SU-DHL-6 (cell line): ENCODE results near the gene GET4.

Source experiments
- H2AFZ ChIP-seq: fragments of 200-600 bp; sonication (generic); 2 replicates; pipeline ENCODE4 v1.6.1; 2014; ENCODE audit warnings: low read depth, mild to moderate bottlenecking, moderate library complexity, mixed read lengths, antibody characterized with exemption, low read length; ENCODE audit not compliant: severe bottlenecking
- H3F3A ChIP-seq: fragments of 200-600 bp; shearing (Covaris generic); 2 replicates; pipeline ENCODE4 v1.6.0; 2016; ENCODE audit warnings: antibody characterized with exemption, mild to moderate bottlenecking; ENCODE audit not compliant: insufficient read depth
- H3K27ac ChIP-seq: fragments of 200-600 bp; sonication (generic); 2 replicates; pipeline ENCODE4 v1.5.1; 2016; ENCODE audit warnings: low read depth, mild to moderate bottlenecking, low read length, moderate library complexity, mixed read lengths
- H3K27me3 ChIP-seq: fragments of 200-600 bp; sonication (generic), shearing (Covaris generic); 2 replicates; pipeline ENCODE4 v1.6.0; 2014; ENCODE audit warnings: mild to moderate bottlenecking, low read length
- H3K36me3 ChIP-seq: fragments of 200-600 bp; sonication (generic); 2 replicates; pipeline ENCODE4 v1.6.1; 2014; ENCODE audit warnings: mild to moderate bottlenecking, low read length, mixed read lengths
- H3K4me2 ChIP-seq: fragments of 300-600, 200-600 bp; shearing (Covaris generic), sonication (generic); 2 replicates; pipeline ENCODE4 v1.6.0; 2014; ENCODE audit warnings: low read length, low read depth, mild to moderate bottlenecking; ENCODE audit not compliant: poor library complexity, severe bottlenecking
- H3K4me3 ChIP-seq: fragments of 200-600 bp; sonication (generic); 2 replicates; pipeline ENCODE4 v1.5.1; 2014; ENCODE audit warnings: antibody characterized with exemption, low read length, mild to moderate bottlenecking, mixed read lengths; ENCODE audit not compliant: insufficient read depth, poor library complexity, severe bottlenecking
- H3K79me2 ChIP-seq: fragments of 200-600 bp; sonication (generic); 2 replicates; pipeline ENCODE4 v1.6.1; 2014; ENCODE audit warnings: mild to moderate bottlenecking, low read length, moderate library complexity; ENCODE audit not compliant: insufficient read depth
- H3K9ac ChIP-seq: fragments of 200-600 bp; sonication (generic); 2 replicates; pipeline ENCODE4 v1.7.0; 2014; ENCODE audit warnings: mild to moderate bottlenecking, low read length
- H3K9me2 ChIP-seq: fragments of 200-600 bp; sonication (generic); replicated peaks from 2 replicates; pipeline ENCODE4 v1.6.1; 2014; ENCODE audit warnings: low read length; ENCODE audit not compliant: insufficient read depth
- H3K9me3 ChIP-seq: fragments of 200-600 bp; sonication (generic); 2 replicates; pipeline ENCODE4 v1.6.1; 2014; ENCODE audit warnings: low read length, mixed read lengths; ENCODE audit not compliant: insufficient read depth
- H4K20me1 ChIP-seq: fragments of 200-600 bp; sonication (generic); 2 replicates; pipeline ENCODE4 v1.6.1; 2014; ENCODE audit warnings: low read depth, mild to moderate bottlenecking, antibody characterized with exemption, low read length, moderate library complexity, mixed read lengths
- EZH2phosphoT487 ChIP-seq: fragments of 200-600 bp; sonication (generic), shearing (Covaris generic); conservative IDR thresholded peaks from 2 replicates; pipeline ENCODE4 v1.6.1; 2018; ENCODE audit warnings: mild to moderate bottlenecking, antibody characterized with exemption, low read length, moderate library complexity, mixed read lengths
- TF ChIP-seq, protein P1 (sequence below): fragments of 200-600 bp; sonication (generic); IDR thresholded peaks from one replicate; pipeline ENCODE4 v1.5.1; 2017; ENCODE audit warnings: antibody characterized with exemption, mild to moderate bottlenecking, low read length, moderate library complexity; ENCODE audit not compliant: insufficient read depth, poor library complexity, severe bottlenecking

Gene GET4

DNA sequence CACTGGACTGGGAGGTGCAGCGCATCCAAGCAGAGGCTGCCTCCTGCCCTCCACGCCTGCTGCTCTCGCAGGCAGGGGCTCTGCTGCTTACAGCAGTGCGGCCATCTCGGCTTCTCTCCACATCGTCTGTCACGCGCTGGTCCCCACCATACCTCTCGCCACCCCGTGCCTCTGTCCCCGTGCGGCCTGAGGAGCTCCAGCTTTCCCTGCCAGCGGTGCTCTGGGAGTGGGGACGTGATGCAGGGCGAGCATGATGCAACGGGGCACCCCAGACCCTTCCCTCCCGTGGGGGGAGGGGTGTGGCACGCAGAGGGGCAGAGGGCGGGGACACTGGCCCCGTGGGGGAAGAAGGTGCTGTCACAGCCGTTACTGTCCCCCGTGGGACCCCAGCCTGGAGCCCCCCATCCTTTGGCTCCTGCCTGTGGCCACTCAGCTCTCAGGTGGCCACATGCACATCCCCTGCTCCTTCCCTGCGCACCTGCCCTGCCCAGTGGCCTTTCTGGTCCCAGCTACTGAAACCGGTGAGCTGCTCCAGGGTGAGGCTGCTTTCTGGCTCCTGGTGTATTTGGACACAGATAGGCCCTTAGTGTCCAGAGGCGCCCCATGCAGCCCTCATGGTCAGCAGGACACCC, 9.0 kb downstream of the GET4 start:
- no peak overlapping the region for H2AFZ ChIP-seq
- peaks cover 68% of the 10 kb centered on the region for H3K79me2 ChIP-seq
- no peak overlapping the region for H3K9ac ChIP-seq
- no peak overlapping the region for H3K4me3 ChIP-seq
- H4K20me1 ChIP-seq: peaks cover 8% of the 10 kb centered on the region; the same call in 1 of the 2 replicates
- H3K36me3 ChIP-seq: no peaks in the 10 kb centered on the region
- no peak overlapping the region for H3K27ac ChIP-seq
- H3F3A ChIP-seq: no peaks in the 10 kb centered on the region
- TF ChIP-seq, protein P1, sequence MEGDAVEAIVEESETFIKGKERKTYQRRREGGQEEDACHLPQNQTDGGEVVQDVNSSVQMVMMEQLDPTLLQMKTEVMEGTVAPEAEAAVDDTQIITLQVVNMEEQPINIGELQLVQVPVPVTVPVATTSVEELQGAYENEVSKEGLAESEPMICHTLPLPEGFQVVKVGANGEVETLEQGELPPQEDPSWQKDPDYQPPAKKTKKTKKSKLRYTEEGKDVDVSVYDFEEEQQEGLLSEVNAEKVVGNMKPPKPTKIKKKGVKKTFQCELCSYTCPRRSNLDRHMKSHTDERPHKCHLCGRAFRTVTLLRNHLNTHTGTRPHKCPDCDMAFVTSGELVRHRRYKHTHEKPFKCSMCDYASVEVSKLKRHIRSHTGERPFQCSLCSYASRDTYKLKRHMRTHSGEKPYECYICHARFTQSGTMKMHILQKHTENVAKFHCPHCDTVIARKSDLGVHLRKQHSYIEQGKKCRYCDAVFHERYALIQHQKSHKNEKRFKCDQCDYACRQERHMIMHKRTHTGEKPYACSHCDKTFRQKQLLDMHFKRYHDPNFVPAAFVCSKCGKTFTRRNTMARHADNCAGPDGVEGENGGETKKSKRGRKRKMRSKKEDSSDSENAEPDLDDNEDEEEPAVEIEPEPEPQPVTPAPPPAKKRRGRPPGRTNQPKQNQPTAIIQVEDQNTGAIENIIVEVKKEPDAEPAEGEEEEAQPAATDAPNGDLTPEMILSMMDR: no peak
- no peak for TF ChIP-seq EZH2phosphoT487
- H3K27me3 ChIP-seq: no peaks in the 10 kb centered on the region
- no peaks in the 10 kb centered on the region for H3K9me3 ChIP-seq
- H3K9me2 ChIP-seq: no peaks in the 10 kb centered on the region
- no peak overlapping the region for H3K4me2 ChIP-seq

DNA sequence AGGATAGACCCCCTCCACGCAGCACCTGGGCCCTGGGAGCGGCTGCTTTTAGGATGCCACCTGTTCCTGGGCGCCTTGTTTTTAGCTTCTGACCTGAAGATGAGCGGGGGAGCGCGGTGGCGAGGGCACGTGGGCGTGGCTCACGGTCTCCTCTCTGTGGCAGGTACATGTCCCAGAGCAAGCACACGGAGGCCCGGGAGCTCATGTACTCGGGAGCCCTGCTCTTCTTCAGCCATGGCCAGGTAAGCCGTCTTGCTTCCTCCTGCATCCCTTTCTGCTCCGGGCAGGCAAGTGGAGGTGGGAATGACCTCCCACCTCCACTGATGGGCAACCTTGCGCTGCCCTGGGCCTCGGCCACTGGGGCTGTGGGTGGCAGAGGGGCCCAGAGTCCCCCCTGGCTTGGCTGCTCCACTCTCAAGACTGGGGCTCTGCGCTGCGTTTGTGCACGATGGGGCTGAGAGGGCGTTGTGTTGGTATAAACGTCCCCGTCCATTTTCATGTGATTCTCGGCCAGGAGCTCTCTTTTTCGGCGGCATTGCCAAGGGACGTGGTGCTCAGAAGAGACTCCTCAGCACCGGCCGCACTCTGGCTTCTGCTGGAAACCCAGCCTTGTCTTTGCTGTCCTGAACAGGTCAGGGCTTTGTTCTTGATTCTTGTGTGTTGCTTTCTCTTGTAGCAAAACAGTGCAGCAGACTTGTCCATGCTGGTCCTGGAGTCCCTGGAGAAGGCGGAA, 9.7 kb downstream of the GET4 start:
- no peak overlapping the region for H2AFZ ChIP-seq
- no peaks in the 10 kb centered on the region for H3K9me2 ChIP-seq
- H4K20me1 ChIP-seq: peaks cover 8% of the 10 kb centered on the region; the same call in 1 of the 2 replicates
- no peak overlapping the region for H3K27ac ChIP-seq
- no peaks in the 10 kb centered on the region for H3K27me3 ChIP-seq
- H3K4me2 ChIP-seq: no peak overlapping the region
- H3K79me2 ChIP-seq: peaks cover 61% of the 10 kb centered on the region
- no peak for TF ChIP-seq EZH2phosphoT487
- TF ChIP-seq, protein P1: no peak
- H3K9me3 ChIP-seq: no peaks in the 10 kb centered on the region
- H3F3A ChIP-seq: no peaks in the 10 kb centered on the region
- no peak overlapping the region for H3K9ac ChIP-seq
- H3K36me3 ChIP-seq: no peaks in the 10 kb centered on the region
- no peak overlapping the region for H3K4me3 ChIP-seq

DNA sequence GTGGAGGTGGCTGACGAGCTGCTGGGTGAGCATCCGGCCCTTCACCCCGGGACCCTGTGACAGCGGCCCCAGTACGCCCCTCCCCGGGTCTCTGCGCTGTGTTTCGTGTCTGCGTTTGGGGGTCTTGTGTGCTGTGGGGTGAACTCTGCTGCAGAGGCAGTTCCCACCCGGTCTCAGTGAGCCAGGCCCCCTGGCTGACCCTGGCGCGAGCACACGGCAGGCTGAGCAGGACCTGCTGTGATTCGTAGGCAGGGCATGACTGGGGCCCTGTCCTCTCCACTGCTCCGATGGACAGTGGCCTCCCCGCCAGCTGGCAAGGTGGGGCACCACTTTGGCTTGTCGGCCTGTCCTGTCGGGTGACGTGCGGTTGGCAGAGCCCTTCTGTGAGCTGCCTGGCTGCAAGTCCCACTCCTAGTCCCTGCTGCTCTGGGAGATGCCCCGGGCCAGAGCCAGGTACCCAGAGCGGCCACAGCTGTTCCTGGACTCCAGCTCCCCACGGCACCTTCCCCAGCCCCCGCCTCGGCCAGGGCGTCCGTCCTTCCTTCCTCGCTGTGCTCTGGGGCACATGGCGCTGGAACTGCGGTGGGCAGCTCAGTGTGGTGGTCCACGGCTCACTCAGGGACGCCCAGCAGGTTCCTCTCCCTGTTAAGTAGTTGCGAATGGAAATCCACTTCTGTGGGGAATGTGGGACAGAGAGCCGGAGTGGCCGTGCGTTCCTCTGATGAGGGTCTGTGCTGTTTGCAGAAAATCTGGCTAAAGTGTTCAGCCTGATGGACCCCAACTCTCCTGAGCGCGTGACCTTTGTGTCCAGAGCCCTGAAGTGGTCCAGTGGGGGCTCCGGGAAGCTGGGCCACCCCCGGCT, 10.5 kb downstream of the GET4 start:
- H3K27me3 ChIP-seq: no peaks in the 10 kb centered on the region
- no peak overlapping the region for H3K4me3 ChIP-seq
- H2AFZ ChIP-seq: no peak overlapping the region
- H3K9ac ChIP-seq: no peak overlapping the region
- H4K20me1 ChIP-seq: peaks cover 2% of the 10 kb centered on the region; the same call in 1 of the 2 replicates
- no peak overlapping the region for H3K4me2 ChIP-seq
- no peaks in the 10 kb centered on the region for H3K36me3 ChIP-seq
- TF ChIP-seq, protein P1: no peak
- TF ChIP-seq EZH2phosphoT487: no peak
- no peaks in the 10 kb centered on the region for H3K9me3 ChIP-seq
- no peaks in the 10 kb centered on the region for H3K9me2 ChIP-seq
- H3F3A ChIP-seq: no peaks in the 10 kb centered on the region
- no peak overlapping the region for H3K27ac ChIP-seq
- peaks cover 53% of the 10 kb centered on the region for H3K79me2 ChIP-seq
